Skeletal muscle tissue (tissue), 4 donors: ENCODE measurements around the gene MYBBP1A. TPM values are rescaled to one million over a fixed set of nuclear protein-coding genes. Genes with fewer than 3 reads are reported as not detected.

Experiments
- H3K27ac ChIP-seq: one replicate; pipeline ENCODE4 v1.7.0; 2013; ENCODE audit warnings: mild to moderate bottlenecking, low read depth, low read length, inconsistent platforms
- H3K27me3 ChIP-seq, 3 donors: one replicate each; pipeline ENCODE4 v1.7.0; 2013; ENCODE audit warnings: low read length in 3 of 3; ENCODE audit not compliant: control insufficient read depth in 3 of 3, insufficient read depth in 3 of 3
- H3K36me3 ChIP-seq, 3 donors: one replicate each; pipeline ENCODE4 v1.7.0; 2013; ENCODE audit warnings: low read length in 3 of 3; ENCODE audit not compliant: control insufficient read depth in 3 of 3, insufficient read depth in 3 of 3
- H3K4me1 ChIP-seq, 3 donors: one replicate each; pipeline ENCODE4 v1.7.0; 2013; ENCODE audit warnings: low read length in 3 of 3, mild to moderate bottlenecking in 3 of 3; ENCODE audit not compliant: control insufficient read depth in 3 of 3, insufficient read depth in 3 of 3
- H3K4me3 ChIP-seq, 3 donors: one replicate each; pipeline ENCODE4 v1.7.0; 2013; ENCODE audit warnings: low read length in 3 of 3
- H3K9ac ChIP-seq, 3 donors: one replicate each; pipeline ENCODE4 v1.7.0; 2013; ENCODE audit warnings: low read length in 3 of 3, mild to moderate bottlenecking in 3 of 3, moderate library complexity in 2 of 3, low read depth in 1 of 3
- H3K9me3 ChIP-seq, 3 donors: one replicate each; pipeline ENCODE4 v1.7.0; 2013; ENCODE audit warnings: low read length in 3 of 3; ENCODE audit not compliant: control insufficient read depth in 3 of 3
- total RNA-seq: library from RNA; depleted of rRNA; stranded (reverse); fragments of >200 nt; gene quantifications from one replicate; pipeline ENCODE4 v1.2.3, GENCODE V29; 2014
- donor health status: Osteomylitis.

Gene MYBBP1A
- total RNA-seq, 1 donor from 2014 or later, result 30.3 TPM

DNA sequence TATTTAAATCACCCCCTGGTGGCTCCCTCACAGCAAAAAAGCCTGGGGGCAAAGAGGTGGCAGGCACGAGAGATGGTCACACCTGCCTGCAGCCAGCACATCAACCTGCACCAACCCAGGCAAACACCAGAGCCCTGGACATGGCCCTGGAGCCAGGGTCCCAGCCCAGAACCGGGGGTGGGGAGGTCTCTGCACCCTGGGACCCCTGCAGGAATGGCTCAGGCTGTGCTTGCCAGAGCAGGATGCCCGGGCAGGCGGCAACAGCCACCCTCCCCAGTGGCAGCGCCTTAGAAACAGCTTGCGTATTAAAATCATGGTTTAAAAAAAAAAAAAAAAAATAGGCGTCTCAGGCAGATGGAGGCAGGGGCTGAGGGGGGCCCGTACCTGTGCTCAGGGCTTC, 16.2 kb downstream of the MYBBP1A start:
- H3K4me1 ChIP-seq, result peaks cover 46 to 61% (median 48%) of the 10 kb centered on the region in 3 donors
- H3K9ac ChIP-seq, result no peak overlapping the region
- H3K36me3 ChIP-seq, result peaks cover 34 to 37% (median 37%) of the 10 kb centered on the region in 3 donors
- no peak overlapping the region for H3K4me3 ChIP-seq
- peaks cover 3 to 7% (median 7%) of the 10 kb centered on the region in 3 donors for H3K27me3 ChIP-seq
- H3K9me3 ChIP-seq, result no peaks in the 10 kb centered on the region
- no peak overlapping the region for H3K27ac ChIP-seq

DNA sequence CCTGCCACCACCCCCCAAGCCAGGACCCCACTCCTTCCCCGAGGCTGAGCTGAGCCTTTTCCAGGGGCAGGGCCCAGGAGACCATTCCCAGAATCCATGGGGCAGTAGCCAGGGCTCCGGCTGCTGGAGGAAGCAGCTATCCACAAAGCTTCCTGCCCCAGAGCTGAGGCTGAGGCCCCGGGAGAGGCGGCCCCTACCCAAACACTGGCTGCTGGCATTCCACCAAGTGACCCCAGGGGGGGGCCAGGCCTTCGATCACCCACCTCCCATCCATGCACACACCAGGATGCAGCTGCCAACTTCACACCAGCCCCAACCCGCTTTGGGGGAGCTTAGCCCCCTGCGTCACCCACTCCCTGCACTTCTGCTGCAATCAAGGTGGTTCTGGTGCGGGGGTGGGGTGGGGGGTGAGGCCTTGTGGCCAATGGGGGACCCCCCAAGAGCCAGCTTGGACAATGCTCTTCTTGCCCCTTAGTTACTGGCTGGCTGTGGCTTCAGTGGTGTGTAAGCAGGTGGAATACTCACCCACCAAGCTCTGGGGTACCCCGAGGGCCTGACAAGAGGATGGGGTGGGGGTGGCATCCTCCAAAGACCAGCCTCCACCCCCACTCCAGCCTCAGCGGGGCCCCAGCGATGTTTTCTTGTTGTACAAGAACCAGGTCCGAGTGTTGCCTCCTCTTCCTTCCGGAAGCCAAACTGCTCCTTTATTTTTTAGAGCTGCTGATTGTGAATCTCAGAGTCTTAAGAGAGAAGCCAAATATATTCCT, 16.8 kb downstream of the MYBBP1A start:
- H3K36me3 ChIP-seq, result peaks cover 30 to 33% (median 31%) of the 10 kb centered on the region in 3 donors
- no peaks in the 10 kb centered on the region for H3K9me3 ChIP-seq
- peaks cover 5 to 9% (median 9%) of the 10 kb centered on the region in 3 donors for H3K27me3 ChIP-seq
- H3K27ac ChIP-seq, result peak overlapping the region; percentile 77
- H3K4me1 ChIP-seq, result peaks cover 49 to 66% (median 52%) of the 10 kb centered on the region in 3 donors
- H3K9ac ChIP-seq, result peak overlapping the region in 1 of 3 donors; percentile 25
- no peak overlapping the region for H3K4me3 ChIP-seq

DNA sequence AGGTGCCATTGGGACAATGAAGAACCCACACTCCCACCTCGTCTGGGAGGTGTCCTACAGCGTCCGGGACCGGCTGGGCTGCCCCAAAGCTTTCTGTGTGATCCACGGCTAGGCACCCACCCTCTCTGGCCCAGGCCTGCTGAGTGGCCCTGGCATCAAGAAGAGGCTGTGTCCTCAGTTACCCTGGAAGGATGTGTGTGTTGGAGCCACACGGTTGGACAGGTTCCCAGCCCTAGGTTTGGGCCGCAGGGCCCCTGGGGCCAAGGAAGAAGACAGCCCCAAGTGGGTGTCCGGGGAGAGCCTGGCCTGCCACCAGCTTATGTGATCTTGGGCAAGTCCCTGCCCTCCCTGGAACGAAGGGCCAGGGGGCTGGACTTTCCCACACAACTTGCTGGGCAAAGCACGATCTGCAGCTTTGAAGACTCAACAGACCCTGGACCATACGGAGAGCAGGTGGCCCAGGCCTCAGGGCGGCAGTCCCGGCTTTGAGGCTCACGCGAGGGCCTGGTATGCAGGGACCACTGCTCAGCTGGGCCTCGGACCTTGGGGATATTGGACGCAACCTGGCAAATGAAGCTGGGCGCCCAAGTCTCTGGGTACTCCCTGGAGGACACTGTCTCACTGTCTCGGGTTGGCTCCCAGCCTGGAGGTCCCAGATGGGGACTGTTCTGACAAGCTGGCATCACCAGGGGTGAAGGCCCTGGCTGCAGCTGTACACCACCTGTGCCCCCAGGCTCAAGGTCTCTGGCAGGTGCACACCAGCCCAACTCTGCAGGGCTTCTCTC, 17.5 kb downstream of the MYBBP1A start:
- H3K27me3 ChIP-seq, result peaks cover 5 to 14% (median 9%) of the 10 kb centered on the region in 3 donors
- H3K27ac ChIP-seq, result peak overlapping the region; percentile 77
- H3K4me1 ChIP-seq, result peaks cover 49 to 72% (median 54%) of the 10 kb centered on the region in 3 donors
- peak overlapping the region in 1 of 3 donors; percentile 22 for H3K4me3 ChIP-seq
- peaks cover 23 to 28% (median 28%) of the 10 kb centered on the region in 3 donors for H3K36me3 ChIP-seq
- no peaks in the 10 kb centered on the region for H3K9me3 ChIP-seq
- peak overlapping the region; percentile 25 to 54 (median 45) for H3K9ac ChIP-seq

DNA sequence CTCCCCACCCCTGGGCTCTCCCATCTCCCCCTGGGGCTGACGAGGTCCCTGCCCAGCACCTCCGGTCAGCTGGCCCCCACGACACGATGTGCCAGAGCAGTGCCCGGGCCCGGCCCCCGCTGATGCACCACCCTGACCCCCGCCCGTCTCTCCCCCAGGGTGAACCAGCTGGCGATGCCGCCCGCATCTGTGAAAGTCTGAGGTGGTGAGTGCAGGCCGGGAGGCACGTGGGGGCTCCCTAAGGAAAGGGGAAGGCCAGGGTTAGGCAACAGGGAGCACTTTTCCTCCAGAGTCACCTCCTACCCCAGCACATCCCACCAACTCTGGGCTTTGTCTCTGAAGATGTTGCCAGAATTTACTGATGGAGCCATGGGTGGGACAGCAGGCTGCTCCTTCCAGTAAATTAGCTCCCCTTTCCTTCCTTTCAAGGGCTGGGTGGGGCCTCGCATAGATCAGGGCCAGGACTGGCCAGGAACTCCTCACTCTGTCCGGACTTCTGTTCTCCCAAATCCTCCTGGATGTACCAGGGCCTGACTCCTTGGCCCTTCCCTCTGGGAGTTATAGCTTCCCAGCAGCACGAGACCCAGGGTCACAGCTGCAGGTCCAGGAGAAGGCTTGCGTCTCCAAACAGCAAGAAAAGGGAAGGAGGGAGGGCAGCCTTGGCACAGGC, 18.3 kb downstream of the MYBBP1A start:
- Histone ChIP-seq H3K27ac (peak overlapping the region; percentile 77), H3K4me1 (peaks cover 50 to 72% (median 54%) of the 10 kb centered on the region in 3 donors), H3K9ac (peak overlapping the region in 2 of 3 donors; percentile 16 to 54), H3K27me3 (peaks cover 5 to 14% (median 14%) of the 10 kb centered on the region in 3 donors), H3K9me3 (no peaks in the 10 kb centered on the region), H3K36me3 (peaks cover 15 to 20% (median 20%) of the 10 kb centered on the region in 3 donors), H3K4me3 (peak overlapping the region in 1 of 3 donors; percentile 22)

GRCh38 chr17:4536259-4536741, 18.9 kb downstream of the MYBBP1A start:
- peaks cover 10 to 18% (median 15%) of the 10 kb centered on the region in 3 donors for H3K36me3 ChIP-seq
- peak overlapping the region; percentile 77 for H3K27ac ChIP-seq
- peak overlapping the region in 1 of 3 donors; percentile 6 for H3K4me3 ChIP-seq
- H3K4me1 ChIP-seq, result peaks cover 44 to 67% (median 50%) of the 10 kb centered on the region in 3 donors
- peak overlapping the region in 2 of 3 donors; percentile 40 to 54 for H3K9ac ChIP-seq
- H3K9me3 ChIP-seq, result no peaks in the 10 kb centered on the region
- H3K27me3 ChIP-seq, result peaks cover 5 to 14% (median 14%) of the 10 kb centered on the region in 3 donors

GRCh38 chr17:4535667-4536258, 19.4 kb downstream of the MYBBP1A start:
- Histone ChIP-seq H3K36me3 (peaks cover 10 to 18% (median 15%) of the 10 kb centered on the region in 3 donors), H3K4me3 (no peak overlapping the region), H3K4me1 (peaks cover 45 to 69% (median 52%) of the 10 kb centered on the region in 3 donors), H3K27ac (no peak overlapping the region), H3K9ac (no peak overlapping the region), H3K27me3 (peaks cover 5 to 14% (median 14%) of the 10 kb centered on the region in 3 donors), H3K9me3 (no peaks in the 10 kb centered on the region)

DNA sequence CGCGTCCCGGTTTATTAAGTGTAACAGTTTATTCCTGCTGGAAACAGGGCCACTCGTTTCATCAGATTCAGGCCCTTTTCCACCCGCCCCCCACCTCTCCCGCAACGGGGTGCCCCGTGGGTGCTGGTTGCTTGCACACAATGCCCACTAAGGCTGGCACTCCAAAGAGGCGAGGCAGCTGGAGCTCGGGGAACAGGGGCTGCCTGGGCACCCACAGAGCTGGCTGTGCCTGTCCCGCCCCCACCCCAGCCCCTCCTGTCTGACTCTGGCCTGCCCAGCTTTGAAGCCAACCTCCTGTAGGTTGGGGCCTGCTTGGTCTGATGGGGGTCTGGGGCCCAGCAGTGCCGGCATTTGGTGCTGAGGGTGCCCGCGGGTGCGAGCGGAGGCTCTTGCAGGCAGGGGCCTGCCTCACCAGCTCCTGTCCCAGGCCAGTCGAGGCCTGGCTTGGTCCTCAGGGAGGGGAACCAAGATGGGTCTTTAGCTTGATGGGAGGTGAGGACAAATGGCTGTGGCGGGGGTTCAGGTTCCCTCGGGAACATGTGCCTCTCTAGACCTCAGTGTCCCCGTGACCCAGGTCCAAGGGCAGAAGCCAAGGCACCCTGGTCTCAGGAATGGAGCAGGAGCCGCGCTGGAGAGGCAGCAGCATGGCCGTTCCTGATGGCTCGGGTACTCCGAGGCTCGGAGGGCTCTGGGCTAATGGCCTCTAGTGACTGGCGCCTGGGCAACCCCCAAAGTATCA, 20.1 kb downstream of the MYBBP1A start:
- H3K4me3 ChIP-seq, result no peak overlapping the region
- no peaks in the 10 kb centered on the region for H3K9me3 ChIP-seq
- H3K9ac ChIP-seq, result no peak overlapping the region
- peaks cover 51 to 69% (median 56%) of the 10 kb centered on the region in 3 donors for H3K4me1 ChIP-seq
- peak overlapping the region; percentile 36 for H3K27ac ChIP-seq
- H3K36me3 ChIP-seq, result peaks cover 9 to 16% (median 14%) of the 10 kb centered on the region in 3 donors
- H3K27me3 ChIP-seq, result peaks cover 5 to 14% (median 14%) of the 10 kb centered on the region in 3 donors

DNA sequence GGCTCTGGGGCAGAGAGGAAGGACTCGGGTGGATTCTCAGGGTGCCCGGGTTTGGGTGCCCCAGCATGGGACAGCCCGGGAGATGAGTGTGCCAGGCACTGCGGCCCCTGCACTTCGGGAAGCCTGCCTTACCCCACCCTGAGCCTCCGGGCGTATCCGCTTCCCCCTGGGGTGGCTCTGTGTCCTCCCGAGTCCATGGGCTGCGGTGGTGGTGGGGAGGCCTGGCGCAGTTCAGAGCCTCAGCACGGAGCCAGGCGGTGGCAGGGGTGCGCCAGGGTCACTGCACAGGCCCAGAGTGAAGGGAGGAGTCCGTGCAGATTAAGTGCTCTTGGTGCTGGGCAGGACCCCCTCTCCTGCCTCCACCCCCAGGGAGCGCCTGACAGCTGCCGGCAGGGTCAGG, 20.7 kb downstream of the MYBBP1A start:
- no peaks in the 10 kb centered on the region for H3K9me3 ChIP-seq
- H3K4me1 ChIP-seq, result peaks cover 53 to 72% (median 57%) of the 10 kb centered on the region in 3 donors
- H3K4me3 ChIP-seq, result no peak overlapping the region
- peaks cover 4 to 10% (median 9%) of the 10 kb centered on the region in 3 donors for H3K36me3 ChIP-seq
- H3K27ac ChIP-seq, result peak overlapping the region; percentile 36
- peaks cover 5 to 14% (median 14%) of the 10 kb centered on the region in 3 donors for H3K27me3 ChIP-seq
- peak overlapping the region in 1 of 3 donors; percentile 14 for H3K9ac ChIP-seq
